Vagina (tissue), 2 donors: ENCODE data around the gene CDH18.

Experiments used
- POLR2A ChIP-seq, 2 donors: fragments of 450-650 bp; IDR thresholded peaks; one replicate each; pipeline ENCODE4 v1.6.1; 2017; ENCODE audit warnings: antibody characterized with exemption in 2 of 2, mild to moderate bottlenecking in 2 of 2, moderate library complexity in 2 of 2
- TF ChIP-seq, protein P1 (sequence below), 3 experiments: fragments of 450-650 bp in 2 of 3; fragments of 200-600 bp in 1 of 3; sonication (generic) in 1 of 3; IDR thresholded peaks; one replicate each; pipeline ENCODE4 v1.5.1; 2017 to 2019; ENCODE audit warnings: antibody characterized with exemption in 3 of 3, mild to moderate bottlenecking in 2 of 3, moderate library complexity in 2 of 3

DNA sequence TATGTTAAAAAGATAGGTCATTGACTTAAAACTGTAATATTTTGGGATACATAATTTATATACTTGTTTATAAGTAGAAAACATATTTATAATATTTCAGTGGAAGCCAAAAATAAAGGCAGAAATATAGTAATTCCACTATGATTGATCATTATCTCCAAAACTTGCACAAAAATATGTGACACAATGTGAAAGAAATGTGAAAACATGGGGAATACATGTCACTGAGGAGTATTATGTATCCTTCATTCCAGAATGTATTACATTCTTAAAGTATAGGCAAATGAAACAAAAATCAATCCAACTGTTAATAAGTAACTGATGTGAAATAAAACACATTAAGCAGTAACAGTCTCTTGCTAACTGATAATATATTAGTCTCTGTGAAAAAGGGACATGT, 236.7 kb downstream of the CDH18 start:
- TF ChIP-seq, protein P1, sequence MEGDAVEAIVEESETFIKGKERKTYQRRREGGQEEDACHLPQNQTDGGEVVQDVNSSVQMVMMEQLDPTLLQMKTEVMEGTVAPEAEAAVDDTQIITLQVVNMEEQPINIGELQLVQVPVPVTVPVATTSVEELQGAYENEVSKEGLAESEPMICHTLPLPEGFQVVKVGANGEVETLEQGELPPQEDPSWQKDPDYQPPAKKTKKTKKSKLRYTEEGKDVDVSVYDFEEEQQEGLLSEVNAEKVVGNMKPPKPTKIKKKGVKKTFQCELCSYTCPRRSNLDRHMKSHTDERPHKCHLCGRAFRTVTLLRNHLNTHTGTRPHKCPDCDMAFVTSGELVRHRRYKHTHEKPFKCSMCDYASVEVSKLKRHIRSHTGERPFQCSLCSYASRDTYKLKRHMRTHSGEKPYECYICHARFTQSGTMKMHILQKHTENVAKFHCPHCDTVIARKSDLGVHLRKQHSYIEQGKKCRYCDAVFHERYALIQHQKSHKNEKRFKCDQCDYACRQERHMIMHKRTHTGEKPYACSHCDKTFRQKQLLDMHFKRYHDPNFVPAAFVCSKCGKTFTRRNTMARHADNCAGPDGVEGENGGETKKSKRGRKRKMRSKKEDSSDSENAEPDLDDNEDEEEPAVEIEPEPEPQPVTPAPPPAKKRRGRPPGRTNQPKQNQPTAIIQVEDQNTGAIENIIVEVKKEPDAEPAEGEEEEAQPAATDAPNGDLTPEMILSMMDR (IDR thresholded peaks at IDR 0.05) = no peak
- TF ChIP-seq POLR2A (IDR thresholded peaks at IDR 0.05) = no peak
